ENCODE results near the gene KCNE5.

The KCNE5 gene

GRCh38 chrX:109596015-109596414 lies 29.0 kb downstream of the KCNE5 start:
- no peaks in the 10 kb centered on the region for H4K20me1 ChIP-seq (ENCODE audit: control insufficient read depth, insufficient read depth, low read depth, low read length)
- no peaks in the 10 kb centered on the region for H3K4me1 ChIP-seq (ENCODE audit: control insufficient read depth, low read length)
- no peak overlapping the region for H3K4me2 ChIP-seq (ENCODE audit: low read length)
- H3K4me3 ChIP-seq (ENCODE audit: low read length) = no peak overlapping the region
- H3K36me3 ChIP-seq (ENCODE audit: control insufficient read depth, low read length) = no peaks in the 10 kb centered on the region
- no peak overlapping the region for H3K27ac ChIP-seq (ENCODE audit: low read depth, low read length)
- H3K27me3 ChIP-seq (ENCODE audit: control insufficient read depth, low read length) = no peaks in the 10 kb centered on the region
- H3K9me2 ChIP-seq (replicated peaks; ENCODE audit: control insufficient read depth, low read length) = no peaks in the 10 kb centered on the region
- H3K9me3 ChIP-seq (ENCODE audit: control insufficient read depth, insufficient read depth, low read length) = no peaks in the 10 kb centered on the region
- H3K79me2 ChIP-seq (ENCODE audit: control insufficient read depth, low read length) = no peaks in the 10 kb centered on the region
- H3F3A ChIP-seq (ENCODE audit: control insufficient read depth, insufficient read depth) = no peaks in the 10 kb centered on the region
- TF ChIP-seq, protein P1, sequence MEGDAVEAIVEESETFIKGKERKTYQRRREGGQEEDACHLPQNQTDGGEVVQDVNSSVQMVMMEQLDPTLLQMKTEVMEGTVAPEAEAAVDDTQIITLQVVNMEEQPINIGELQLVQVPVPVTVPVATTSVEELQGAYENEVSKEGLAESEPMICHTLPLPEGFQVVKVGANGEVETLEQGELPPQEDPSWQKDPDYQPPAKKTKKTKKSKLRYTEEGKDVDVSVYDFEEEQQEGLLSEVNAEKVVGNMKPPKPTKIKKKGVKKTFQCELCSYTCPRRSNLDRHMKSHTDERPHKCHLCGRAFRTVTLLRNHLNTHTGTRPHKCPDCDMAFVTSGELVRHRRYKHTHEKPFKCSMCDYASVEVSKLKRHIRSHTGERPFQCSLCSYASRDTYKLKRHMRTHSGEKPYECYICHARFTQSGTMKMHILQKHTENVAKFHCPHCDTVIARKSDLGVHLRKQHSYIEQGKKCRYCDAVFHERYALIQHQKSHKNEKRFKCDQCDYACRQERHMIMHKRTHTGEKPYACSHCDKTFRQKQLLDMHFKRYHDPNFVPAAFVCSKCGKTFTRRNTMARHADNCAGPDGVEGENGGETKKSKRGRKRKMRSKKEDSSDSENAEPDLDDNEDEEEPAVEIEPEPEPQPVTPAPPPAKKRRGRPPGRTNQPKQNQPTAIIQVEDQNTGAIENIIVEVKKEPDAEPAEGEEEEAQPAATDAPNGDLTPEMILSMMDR (IDR thresholded peaks at IDR 0.05; ENCODE audit: low read depth, low read length, poor library complexity, severe bottlenecking) = no peak
- TF ChIP-seq EZH2phosphoT487 (IDR thresholded peaks at IDR 0.05; ENCODE audit: borderline replicate concordance, low read length) = no peak

GRCh38 chrX:109590176-109590575 lies 34.8 kb downstream of the KCNE5 start:
- Histone ChIP-seq H3K9me2 (replicated peaks; ENCODE audit: control insufficient read depth, low read length) (no peaks in the 10 kb centered on the region), H3K27me3 (ENCODE audit: control insufficient read depth, low read length) (no peaks in the 10 kb centered on the region), H3K27ac (ENCODE audit: low read depth, low read length) (no peak overlapping the region), H4K20me1 (ENCODE audit: control insufficient read depth, insufficient read depth, low read depth, low read length) (no peaks in the 10 kb centered on the region), H3K79me2 (ENCODE audit: control insufficient read depth, low read length) (no peaks in the 10 kb centered on the region), H3K4me1 (ENCODE audit: control insufficient read depth, low read length) (no peaks in the 10 kb centered on the region), H3K4me3 (ENCODE audit: low read length) (no peak overlapping the region), H3K4me2 (ENCODE audit: low read length) (no peak overlapping the region), H3K9me3 (ENCODE audit: control insufficient read depth, insufficient read depth, low read length) (no peaks in the 10 kb centered on the region), H3F3A (ENCODE audit: control insufficient read depth, insufficient read depth) (no peaks in the 10 kb centered on the region), H3K36me3 (ENCODE audit: control insufficient read depth, low read length) (no peaks in the 10 kb centered on the region)
- TF ChIP-seq, protein P1 (IDR thresholded peaks at IDR 0.05; ENCODE audit: low read depth, low read length, poor library complexity, severe bottlenecking) = no peak
- no peak for TF ChIP-seq EZH2phosphoT487 (IDR thresholded peaks at IDR 0.05; ENCODE audit: borderline replicate concordance, low read length)

GRCh38 chrX:109585488-109585887 lies 39.5 kb downstream of the KCNE5 start:
- Histone ChIP-seq H3K9me2 (replicated peaks; ENCODE audit: control insufficient read depth, low read length) (no peaks in the 10 kb centered on the region), H4K20me1 (ENCODE audit: control insufficient read depth, insufficient read depth, low read depth, low read length) (no peaks in the 10 kb centered on the region), H3K36me3 (ENCODE audit: control insufficient read depth, low read length) (no peaks in the 10 kb centered on the region), H3K79me2 (ENCODE audit: control insufficient read depth, low read length) (no peaks in the 10 kb centered on the region), H3F3A (ENCODE audit: control insufficient read depth, insufficient read depth) (no peaks in the 10 kb centered on the region), H3K27ac (ENCODE audit: low read depth, low read length) (no peak overlapping the region), H3K4me2 (ENCODE audit: low read length) (no peak overlapping the region), H3K4me1 (ENCODE audit: control insufficient read depth, low read length) (no peaks in the 10 kb centered on the region), H3K9me3 (ENCODE audit: control insufficient read depth, insufficient read depth, low read length) (no peaks in the 10 kb centered on the region), H3K4me3 (ENCODE audit: low read length) (no peak overlapping the region), H3K27me3 (ENCODE audit: control insufficient read depth, low read length) (no peaks in the 10 kb centered on the region)
- TF ChIP-seq EZH2phosphoT487 (IDR thresholded peaks at IDR 0.05; ENCODE audit: borderline replicate concordance, low read length) = no peak
- TF ChIP-seq, protein P1 (IDR thresholded peaks at IDR 0.05; ENCODE audit: low read depth, low read length, poor library complexity, severe bottlenecking) = no peak

GRCh38 chrX:109578916-109579315 lies 46.1 kb downstream of the KCNE5 start:
- TF ChIP-seq, protein P1 (IDR thresholded peaks at IDR 0.05; ENCODE audit: low read depth, low read length, poor library complexity, severe bottlenecking) = no peak
- no peak for TF ChIP-seq EZH2phosphoT487 (IDR thresholded peaks at IDR 0.05; ENCODE audit: borderline replicate concordance, low read length)
- Histone ChIP-seq H3K9me2 (replicated peaks; ENCODE audit: control insufficient read depth, low read length) (no peaks in the 10 kb centered on the region), H3K79me2 (ENCODE audit: control insufficient read depth, low read length) (no peaks in the 10 kb centered on the region), H4K20me1 (ENCODE audit: control insufficient read depth, insufficient read depth, low read depth, low read length) (no peaks in the 10 kb centered on the region), H3K27me3 (ENCODE audit: control insufficient read depth, low read length) (no peaks in the 10 kb centered on the region), H3K36me3 (ENCODE audit: control insufficient read depth, low read length) (no peaks in the 10 kb centered on the region), H3K27ac (ENCODE audit: low read depth, low read length) (no peak overlapping the region), H3K4me2 (ENCODE audit: low read length) (no peak overlapping the region), H3K4me1 (ENCODE audit: control insufficient read depth, low read length) (no peaks in the 10 kb centered on the region), H3K9me3 (ENCODE audit: control insufficient read depth, insufficient read depth, low read length) (no peaks in the 10 kb centered on the region), H3F3A (ENCODE audit: control insufficient read depth, insufficient read depth) (no peaks in the 10 kb centered on the region), H3K4me3 (ENCODE audit: low read length) (no peak overlapping the region)

Data from DOHH2 (cell line).